GM12878 (cell line): ENCODE measurements around the gene MRPS25.

ENCODE experiments used
- BCL3 ChIP-seq: IDR thresholded peaks from 2 replicates; pipeline ENCODE4 v1.6.1; 2011; ENCODE audit warnings: borderline replicate concordance, low read depth, mild to moderate bottlenecking, moderate library complexity, low read length; ENCODE audit not compliant: insufficient read depth, poor library complexity, severe bottlenecking
- FOXK2 ChIP-seq: fragments of 450-650 bp; IDR thresholded peaks from 2 replicates; pipeline ENCODE4 v1.6.1; 2017; ENCODE audit warnings: mild to moderate bottlenecking, moderate library complexity
- RAD21 ChIP-seq: IDR thresholded peaks from 2 replicates; pipeline ENCODE4 v1.6.1; 2011; ENCODE audit warnings: mild to moderate bottlenecking, low read depth, low read length, moderate library complexity; ENCODE audit not compliant: insufficient read depth

- TF ChIP-seq RAD21 (peak; percentile 51), FOXK2 (no peak), BCL3 (no peak)
Observed at GRCh38 chr3:15051531-15051930, 13.6 kb downstream of the MRPS25 start.
